ENCODE measurements around the gene NAP1L5.

Gene NAP1L5

DNA sequence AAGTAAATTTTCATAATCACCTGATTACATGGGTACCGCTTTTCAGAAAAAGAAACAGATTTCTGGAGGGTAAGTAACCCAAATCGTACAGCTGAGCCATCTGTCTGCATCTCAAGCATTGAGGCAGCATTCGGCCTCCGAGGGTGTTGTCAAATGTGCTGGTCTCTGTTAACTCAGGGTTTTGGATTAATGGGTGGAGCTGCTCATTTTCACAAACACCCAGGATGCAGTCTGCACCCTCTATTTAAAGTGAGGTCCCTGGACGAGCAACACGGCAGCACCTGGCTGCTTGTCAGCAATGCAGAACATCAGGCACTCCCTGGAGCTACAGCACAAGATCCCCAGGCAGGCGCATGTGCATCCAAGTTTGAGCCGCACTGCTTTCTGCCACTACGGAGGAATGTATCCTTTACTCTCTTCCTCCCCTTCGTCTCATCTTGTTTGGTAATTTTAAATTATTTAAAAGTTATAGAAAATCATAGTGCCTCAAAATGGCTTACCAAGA is 24.7 kb upstream of the NAP1L5 start:
- no peak for DNase-seq

DNA sequence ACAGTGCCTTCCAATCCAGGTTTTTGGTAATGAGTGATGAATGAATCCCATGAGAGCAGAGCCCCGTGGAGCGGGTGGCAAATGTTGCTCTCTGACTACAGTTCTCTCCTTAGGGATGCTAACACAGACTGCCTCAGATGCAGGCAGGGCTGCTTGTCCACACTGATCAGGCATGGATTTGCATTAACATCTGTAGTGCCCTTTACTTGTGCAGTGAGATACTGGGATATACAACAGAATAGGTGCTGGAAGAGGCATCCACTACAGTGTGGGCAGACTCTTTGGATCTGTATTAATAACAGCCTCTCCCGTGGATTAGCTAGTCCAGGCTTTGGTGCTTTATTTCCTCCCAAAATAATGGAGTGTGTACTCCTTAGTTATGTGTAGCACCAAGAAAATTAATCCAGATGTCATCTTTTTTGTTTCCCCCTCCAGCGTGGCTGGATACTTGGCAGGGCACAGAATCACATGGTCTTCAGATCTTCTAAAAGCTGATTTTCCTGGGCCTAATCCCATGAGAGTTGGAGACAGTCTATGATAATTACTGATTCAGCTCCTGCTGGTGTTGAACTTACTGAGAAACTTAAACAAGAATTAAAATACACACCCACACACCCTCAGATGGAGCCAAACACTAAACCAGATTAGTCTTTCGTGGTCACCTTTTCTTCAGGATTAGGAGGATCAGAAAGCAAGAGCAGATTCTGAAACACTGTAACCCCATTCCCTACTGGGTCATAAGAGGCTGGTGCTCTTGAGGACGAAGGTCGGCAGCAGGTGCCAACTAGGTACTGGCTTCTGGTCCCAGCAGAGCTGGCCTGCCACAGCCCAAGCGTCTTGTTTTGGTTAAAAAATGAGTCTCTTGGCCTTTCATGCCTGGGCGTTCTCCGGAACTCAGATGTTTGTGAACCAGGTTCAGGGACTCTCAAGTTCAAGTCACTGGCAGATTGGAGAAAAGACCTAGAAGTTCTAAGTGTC is 23.1 kb upstream of the NAP1L5 start:
- no peak for DNase-seq

DNA sequence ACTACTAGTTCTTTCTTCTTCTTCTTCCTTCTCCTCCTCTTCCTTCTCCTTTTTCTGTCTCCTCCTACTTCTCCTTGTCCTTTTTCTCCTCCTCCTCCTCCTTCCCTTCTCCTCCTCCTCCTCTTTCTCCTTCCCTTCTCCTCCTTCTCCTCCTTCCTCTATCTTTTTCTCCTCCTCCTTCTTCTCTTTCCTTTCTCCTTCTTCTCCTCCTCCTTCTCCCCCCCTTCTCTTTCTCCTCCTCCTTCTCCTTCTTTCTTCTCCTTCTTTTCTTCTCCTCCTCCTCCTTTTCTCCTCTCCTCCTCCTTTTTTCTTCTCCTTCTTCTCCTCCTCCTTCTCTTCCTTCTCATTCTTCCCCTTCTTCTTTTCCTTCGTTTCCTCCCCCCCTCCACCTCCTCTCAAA is 21.8 kb upstream of the NAP1L5 start:
- DNase-seq, result no peak

DNA sequence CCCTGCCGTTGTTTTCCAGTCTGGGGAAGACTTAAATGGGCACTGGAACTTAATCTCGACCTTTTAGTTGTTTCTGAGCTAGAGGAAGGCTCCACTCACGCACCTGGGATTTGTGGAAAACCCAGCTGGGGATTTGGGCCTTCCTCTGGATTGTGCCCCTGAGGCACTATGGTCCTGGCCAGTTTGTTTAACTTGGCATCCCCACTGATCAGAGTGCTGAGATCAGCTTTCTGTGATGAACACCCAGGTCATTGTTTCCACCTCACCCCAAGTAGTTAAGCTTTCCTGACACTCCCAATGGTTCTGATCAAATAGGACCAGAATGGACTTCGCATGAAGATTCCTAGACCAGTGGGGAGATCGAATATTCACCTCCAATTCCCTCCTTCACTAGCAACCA is 20.5 kb upstream of the NAP1L5 start:
- DNase-seq, result no peak

DNA sequence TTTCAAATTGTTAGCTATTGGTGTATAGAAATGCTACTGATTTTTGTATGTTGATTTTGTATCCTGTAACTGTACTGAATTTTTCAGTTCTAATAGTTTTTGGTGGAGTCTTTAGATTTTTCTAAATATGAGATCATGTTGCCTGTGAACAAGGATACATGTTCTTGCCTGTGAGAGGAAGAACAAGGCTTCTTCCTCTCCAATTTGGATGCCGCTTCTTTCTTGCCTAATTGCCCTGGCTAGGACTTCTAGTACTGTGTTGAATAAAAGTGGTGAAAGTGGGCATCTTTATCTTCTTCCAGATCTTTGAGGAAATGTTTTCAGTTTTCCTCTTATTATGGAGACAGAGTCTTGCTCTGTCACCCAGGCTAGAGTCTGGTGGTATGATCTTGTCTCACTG is 16.2 kb upstream of the NAP1L5 start:
- DNase-seq, result no peak

DNA sequence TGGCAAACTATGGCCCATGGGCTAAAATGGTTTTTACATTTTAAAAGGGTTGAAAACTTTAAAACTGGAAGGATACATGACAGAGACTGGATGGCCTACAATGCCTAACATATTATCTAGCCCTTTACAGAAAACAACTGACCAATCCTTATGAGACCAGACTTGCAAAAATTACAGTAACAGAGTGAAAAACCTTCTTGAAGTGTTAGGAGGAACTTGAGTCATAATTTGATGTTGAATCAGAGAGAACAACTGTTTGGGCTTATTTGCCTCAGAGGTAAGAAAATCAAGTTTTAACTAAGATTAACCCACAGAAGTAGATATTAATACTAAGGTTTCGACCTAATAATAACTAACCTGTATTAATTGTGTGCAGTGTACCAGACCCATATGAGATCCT is 12.4 kb upstream of the NAP1L5 start:
- DNase-seq, result no peak

DNA sequence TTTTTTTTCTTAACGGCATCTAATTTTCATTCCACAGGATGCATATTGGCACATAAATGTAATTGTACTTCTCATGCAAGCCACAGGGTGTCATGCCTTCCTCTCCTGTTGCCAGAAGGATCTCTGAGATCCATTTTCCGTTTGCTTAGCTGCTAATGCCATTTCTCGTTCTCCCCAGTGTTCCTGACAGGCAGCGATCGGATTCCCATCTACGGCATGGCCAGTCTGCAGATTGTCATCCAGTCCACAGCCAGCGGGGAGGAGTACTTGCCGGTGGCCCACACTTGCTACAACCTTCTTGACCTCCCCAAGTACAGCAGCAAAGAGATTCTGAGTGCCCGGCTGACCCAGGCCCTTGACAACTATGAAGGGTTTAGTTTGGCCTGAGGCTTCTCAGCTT is 8.9 kb upstream of the NAP1L5 start:
- DNase-seq, result no peak

DNA sequence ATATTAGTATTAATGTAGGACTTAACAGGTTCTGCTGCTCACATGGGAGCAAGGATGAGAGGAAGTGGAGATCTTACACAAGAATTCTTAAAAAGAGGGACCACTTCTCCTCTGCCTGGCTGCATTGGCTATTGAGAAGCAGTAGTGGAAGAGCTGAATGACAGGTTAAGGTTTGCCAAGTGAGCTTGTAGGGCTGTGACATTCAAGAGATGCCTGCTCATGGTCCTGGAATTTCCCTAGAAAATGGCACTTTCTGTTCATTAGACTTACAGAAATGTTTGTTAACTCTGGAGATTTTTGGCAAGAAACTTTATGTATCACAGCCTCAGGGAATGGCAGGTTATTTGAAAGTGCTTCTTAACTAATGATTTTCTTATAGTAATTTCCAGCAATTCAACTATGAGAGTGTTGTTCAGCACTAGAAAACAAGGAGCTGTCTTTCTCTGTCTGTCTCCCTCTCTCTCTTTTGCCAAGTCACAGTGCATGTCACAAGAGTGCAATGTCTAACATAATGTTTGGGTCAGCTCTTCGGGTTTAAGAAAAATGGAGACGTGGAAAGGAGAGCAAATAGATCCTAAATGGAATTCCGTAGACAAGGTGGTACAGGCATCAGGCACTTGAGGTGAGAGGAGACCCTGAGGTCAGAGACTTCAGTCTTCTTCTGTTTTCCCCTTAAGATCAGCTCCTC is 8.3 kb upstream of the NAP1L5 start:
- no peak for DNase-seq

DNA sequence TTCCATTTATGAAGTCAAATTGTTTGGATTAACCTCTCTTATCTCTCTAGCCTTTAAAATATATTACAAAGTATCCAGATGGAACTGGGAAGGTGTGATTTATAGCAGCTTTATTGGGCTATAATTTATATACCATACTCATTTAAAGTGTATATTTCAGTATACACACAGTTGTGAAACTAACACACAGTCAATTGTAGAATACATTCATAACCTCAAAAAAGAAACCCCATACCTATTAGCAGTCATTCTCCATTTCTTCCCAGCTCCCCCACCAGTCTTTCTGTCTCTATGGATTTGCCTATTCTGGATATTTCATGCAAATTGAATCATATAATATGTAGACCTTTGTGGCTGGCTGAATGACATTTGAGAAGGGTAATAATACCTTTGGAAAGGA is 7.6 kb upstream of the NAP1L5 start:
- no peak for DNase-seq

DNA sequence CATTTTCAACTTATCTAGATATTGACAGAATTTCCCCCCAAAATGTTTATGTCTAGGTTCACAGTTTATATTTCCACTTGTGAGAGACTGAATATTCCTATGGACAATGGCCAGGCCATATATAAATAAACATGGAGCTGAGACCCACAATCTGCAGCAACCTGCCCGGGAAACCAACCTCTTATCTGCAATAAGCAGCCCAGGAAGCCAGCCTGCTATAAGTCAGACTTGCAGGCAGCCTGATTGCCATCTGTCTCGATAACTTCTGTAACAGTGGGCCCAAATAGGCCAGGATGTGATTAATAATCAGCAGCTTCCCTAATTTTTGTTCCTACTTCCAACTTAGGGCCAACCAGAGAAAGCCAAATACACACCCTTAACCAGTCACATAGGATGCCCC is 5.2 kb upstream of the NAP1L5 start:
- no peak for DNase-seq

DNA sequence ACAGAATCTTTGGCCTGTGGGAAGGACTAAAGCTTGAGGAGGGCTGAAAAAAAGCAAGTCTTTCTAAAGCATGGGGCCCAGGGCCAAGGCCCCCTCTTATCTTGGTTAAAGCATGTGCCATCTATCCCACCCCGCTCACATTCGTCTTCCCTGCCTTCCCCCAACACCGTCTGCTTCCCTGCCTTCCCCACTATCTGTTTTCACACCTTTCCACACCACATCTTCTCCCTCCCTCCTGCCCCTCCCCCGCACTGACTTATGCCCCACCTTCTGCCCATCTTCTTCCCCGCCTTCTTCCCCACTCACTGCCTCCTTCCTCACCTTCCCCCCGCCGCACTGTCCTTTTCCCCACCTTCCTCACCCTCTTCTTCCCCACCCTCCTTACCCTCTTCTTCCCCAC is 890 bp upstream of the NAP1L5 start:
- no peak for DNase-seq

DNA sequence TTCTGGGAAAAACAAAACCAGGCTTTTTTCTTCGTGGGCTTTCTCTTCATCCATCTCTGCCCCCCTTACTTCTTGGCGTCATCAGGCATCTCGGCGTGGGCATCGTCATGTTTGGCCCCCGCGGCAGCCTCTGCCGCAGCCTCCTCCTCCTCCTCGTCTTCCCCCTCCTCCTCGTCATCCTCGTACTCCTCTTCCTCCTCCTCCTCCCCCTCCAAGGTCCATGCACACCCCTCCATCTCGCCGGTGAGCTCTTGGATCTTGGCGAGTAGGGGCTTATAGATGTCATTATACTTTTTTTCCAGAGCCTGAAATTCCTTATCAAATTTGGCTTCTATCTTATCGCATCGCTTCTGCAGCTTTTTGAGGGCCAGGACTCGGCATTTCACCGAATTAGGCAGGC is 488 bp downstream of the NAP1L5 start:
- peak in 3 of 5 donors; percentile 11 to 13 (median 12) for DNase-seq

DNA sequence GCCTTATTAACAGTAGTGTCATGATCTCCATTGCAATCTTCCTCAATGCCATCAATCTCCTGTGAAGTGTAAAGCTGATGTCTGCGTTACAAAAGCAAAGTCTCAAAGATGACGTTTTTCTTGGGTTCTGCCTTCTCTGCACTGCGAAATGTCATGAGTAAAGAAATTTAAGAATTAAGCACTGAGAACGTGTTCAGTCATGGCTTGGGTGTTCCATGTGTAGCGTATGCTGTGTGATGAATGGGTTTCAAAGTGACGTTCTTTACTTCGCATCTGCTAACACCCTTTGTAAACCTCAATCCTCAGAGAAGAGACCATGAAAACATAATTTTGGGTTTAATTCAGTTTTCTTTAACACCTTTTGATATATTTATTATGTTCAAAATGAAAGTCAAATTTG is 999 bp downstream of the NAP1L5 start:
- no peak for DNase-seq

DNA sequence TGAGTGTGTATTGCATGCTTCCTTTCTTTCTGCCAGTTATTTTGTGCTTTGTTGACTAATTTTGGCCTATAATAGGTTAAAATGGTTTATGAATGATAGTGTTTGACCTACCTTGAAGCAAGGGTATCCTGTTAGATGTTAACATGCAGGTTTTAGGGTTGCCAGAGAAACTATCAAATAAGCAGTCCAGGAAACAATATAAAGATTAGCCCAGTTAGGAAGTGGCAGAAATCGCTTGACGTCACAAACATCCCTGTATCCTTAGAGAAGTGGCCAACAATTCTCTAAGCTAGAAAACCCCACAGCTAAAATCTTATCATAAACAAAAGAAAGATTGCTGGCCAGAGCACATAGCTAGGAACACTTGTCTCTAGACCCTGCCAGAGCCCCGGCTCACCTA is 3.8 kb downstream of the NAP1L5 start:
- no peak for DNase-seq

DNA sequence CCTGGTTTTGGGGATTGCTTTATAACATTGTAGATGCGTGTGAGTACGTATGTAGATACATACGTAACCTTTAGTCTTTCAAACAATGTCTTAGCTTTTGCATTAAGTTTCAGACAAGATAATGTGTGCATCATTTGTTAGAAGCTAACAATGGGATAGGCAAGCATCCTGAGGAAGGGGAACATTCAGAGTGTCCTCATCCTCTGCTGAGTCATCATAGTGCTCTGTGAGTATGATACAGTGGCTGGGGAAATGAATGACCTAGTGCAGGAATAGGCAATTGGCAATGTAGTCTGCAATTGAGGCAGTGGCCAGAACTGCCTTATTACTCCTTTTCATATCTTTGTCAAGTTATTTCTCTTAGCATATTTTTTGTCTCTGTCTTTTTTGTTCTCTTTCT is 7.3 kb downstream of the NAP1L5 start:
- DNase-seq, result no peak

DNA sequence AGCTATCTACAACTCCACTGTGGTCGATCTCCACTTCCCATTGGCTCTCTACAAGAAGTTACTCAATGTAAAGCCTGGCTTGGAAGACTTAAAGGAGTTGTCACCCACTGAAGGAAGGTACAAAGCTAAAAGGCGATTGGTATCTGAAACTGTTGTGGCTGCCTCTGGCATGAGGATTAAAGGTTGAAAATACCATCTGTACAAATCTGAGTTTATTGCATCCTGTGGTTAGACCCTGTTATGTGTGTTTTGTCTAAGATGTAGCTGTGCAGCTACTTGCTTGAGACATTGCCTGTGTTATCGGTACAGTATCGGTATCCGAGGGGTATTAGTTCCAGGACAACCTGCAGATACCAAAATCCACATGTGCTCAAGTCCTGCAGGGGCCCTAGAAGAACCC is 16.4 kb downstream of the NAP1L5 start:
- no peak for DNase-seq

DNA sequence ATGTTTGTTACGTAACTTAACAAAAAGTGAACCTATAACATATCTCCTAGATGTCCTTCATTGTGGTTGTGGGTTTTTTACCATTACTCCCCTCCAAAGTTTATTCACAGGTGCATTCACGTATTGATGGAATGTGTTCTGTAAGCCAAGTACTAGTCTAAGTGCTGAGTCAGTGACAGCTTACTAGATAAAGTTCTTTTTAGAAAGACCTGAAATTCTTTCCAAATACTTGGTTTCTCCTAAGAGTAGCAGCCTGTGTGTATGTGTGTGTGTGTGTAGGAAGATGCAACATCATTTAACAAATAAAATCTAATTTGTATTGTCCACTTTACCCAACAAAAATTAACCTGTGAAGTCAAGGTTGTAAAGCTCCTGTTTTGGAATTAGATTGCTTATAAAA is 22.1 kb downstream of the NAP1L5 start:
- DNase-seq, result no peak

DNA sequence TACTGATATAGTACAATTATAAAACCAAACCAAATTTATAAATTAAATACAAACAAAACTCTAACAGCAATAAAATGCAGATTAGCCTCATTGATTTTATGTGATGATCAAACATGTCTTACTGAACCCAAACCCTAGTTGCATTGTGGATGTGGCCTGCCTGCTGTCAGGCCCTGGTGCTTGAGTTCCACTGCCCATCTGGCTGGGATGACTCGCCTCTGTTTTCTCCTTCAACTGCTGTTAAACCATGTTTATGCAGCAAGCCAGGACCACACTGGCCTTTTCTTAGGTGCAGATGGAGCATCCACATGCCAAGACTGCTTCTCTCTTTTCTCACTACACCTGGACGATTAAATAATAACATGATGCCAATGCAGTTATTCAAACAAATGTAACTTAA is 22.6 kb downstream of the NAP1L5 start:
- DNase-seq, result no peak

DNA sequence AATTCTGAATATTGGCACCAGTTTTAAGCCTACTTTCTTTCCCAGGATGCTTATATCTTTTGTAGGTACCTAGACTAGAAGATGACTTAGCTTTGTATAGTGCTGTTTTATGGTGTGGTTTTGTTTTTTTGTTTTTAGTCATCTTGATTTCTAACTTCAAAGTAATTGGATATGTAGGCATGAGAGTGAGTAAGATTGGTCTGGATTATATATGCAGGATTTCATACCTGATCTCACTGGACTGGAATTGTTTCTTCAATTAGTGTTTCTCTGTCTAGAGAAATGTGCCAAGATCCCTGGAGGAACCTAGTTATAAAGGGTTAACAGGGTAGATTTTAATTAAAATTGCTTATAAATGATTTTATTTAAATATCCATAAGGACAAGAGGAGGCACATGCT is 23.1 kb downstream of the NAP1L5 start:
- DNase-seq, result no peak

DNA sequence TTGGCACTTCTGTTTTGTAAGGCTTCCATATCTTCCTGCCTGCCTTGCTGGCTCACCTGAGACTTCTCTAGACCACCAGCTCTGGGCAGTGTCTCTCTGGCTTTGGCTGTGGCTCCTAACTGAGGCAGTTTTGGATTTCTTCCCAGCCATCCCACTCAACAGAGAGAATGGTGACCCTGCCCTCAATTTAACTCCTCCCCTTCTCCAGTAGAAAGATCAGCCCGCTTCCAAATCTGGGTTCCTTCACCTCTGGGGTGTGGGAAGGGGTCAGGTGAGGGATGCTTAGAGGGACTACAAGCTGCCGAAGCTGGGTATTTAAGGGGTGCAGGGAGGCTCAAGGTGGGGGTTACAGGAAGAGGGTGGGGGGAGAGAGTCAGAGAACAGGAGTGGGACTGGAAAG is 23.7 kb downstream of the NAP1L5 start:
- DNase-seq, result no peak

DNA sequence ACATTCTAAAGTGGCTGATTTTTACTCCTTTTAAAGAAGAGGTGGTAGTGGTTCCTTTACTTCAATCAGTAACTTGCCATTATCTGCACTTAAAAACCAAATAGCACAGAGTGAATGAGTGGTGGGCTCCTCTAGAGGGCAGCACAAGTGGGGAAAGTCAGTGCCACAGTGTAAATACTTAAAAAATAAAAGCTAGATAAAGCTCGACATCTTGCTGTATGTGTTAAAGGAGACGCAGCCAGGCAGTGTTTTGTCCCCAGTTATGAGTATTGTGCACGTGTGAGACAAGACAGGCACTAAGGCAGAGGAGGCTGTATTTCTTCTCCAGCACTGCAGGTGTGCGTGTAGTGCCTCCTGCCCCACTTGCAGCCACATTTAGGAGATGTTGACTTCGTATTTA is 24.6 kb downstream of the NAP1L5 start:
- peak in 2 of 5 donors; percentile 6 to 24 for DNase-seq

DNA sequence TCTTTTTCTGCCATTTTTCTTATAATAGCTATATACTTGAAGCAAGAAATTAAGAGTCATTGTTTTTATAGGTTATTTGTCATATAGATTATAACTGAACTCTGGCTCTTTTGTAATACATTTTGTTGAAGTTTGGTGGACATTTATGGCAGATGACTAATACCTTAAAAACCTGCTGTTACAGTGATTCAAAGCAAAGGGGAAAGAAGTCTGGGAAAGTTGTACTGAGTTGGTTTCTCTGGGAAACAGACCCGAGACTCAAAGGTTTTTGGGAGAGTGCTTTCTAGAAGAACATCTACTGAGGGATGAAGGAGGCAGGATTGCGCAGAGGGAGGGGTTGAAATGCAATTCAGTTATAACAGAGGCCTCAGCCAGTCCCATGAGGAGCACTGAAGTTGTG is 35.9 kb downstream of the NAP1L5 start:
- DNase-seq, result no peak

DNA sequence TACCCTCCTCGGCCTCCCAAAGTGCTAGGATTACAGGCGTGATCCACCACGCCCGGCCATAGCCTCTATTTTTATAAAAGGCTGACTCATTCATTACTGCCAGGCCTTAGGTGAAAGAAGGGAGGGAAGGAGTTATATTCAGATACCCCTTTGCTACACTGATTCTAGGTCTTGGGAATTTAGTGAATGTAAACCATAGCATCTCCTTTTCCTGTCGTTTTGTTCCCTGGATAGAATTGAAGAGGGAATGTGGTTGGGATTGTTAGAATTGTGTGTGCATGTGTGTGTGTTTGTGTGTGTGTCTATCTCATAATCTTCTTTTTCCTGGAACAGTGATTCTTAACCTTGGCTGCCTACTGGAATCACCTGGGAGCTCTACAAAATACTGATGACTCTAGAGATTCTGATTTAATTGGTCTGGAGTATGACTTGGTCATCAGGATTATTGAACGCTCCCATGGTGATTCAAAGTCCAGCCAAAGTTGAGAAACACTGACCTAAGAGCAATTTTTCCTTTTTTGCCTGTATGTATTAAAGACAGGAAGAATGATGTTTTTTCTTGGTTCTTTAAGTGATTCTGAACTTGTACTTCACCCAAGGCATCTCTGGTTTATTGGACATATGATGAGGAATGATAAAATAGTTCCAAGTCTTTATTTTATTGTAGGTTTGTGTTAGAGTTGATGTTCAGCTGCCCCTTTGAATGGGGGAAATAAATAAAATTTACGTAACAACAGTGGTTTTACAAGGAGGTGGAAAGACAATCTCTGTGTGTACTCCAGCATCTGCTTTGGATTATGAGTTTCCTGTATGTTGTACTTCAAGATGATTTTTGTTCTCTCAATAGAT is 37.0 kb downstream of the NAP1L5 start:
- DNase-seq, result no peak
